Right ventricle myocardium inferior (tissue), 1 donor: ENCODE results near the gene RPS3. TPM values are rescaled to one million over a fixed set of nuclear protein-coding genes. Genes with fewer than 3 reads are reported as not detected.

ENCODE experiments used
- ATAC-seq: fragments of 200-7000 bp; cut with Tn5 transposase; one replicate; pipeline ENCODE4 v1.9.1; 2020; ENCODE audit warnings: mild to moderate bottlenecking, moderate library complexity
- DNase-seq: peaks from one replicate; pipeline ENCODE4 v3.0.0; 2021; ENCODE audit errors: missing footprints
- intact Hi-C: fragments of 100-400 bp; cut with DNase I; formaldehyde crosslinking; loops from one replicate; pipeline ENCODE4 v1.11.0; 2022
- total RNA-seq: library from RNA; stranded (reverse); fragmentation: NEBNext Ultra II Directional; extraction: Animal tissue kit (Norgen Biotek cat#: 25700); gene quantifications from one replicate; pipeline ENCODE4 v1.2.1, GENCODE V29; 2021
- donor health status: DM: no; HTN: yes; CAD: no; lungs with severe emphysema.

RPS3 gene
- total RNA-seq, 1 donor from 2014 or later, result 972 TPM

- intact Hi-C loops, result no loop called here
- DNase-seq (peak; percentile 87), ATAC-seq (peak; percentile 37)
These were observed 30.8 kb downstream of the RPS3 start for GRCh38 chr11:75429902-75430713.

- no peak for ATAC-seq
- intact Hi-C loops, result no loop called here
- DNase-seq, result no peak
These were observed 31.6 kb downstream of the RPS3 start for GRCh38 chr11:75430714-75431532.

- ATAC-seq, result no peak
- intact Hi-C loops, result no loop called here
- no peak for DNase-seq
These were observed 32.5 kb downstream of the RPS3 start for GRCh38 chr11:75431533-75432525.

GRCh38 chr11:75432911-75433321, 33.6 kb downstream of the RPS3 start, which contains the start of gene KLHL35:
Gene KLHL35 (minus strand): TSS chr11:75433203. CDS start chr11:75430629, 2,574 bp downstream.
- intact Hi-C loops, result no loop called here
- no peak for ATAC-seq
- DNase-seq, result no peak

- ATAC-seq (no peak), DNase-seq (no peak)
- intact Hi-C loops, result no loop called here
These were observed 34.1 kb downstream of the RPS3 start for GRCh38 chr11:75433443-75433842.

DNA sequence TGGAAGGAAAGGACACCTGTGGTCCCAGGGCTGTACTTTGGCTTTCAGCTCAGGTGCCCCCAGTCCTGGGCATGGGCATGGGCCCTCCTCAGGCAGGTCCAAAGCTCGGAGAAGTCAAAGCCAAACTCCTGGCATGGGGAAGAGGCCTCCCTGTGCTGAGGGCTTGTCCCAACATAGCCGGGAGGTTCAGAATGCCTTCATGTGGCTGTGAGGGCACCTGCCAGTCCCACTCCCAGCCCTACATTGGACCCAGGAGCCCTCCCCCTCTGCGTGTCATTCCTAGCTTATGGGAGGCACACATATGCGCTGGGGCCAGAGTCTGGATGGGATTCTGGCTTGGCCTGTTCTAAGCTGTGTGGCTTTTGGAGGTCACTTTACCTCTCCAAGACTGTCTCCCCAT, 34.7 kb downstream of the RPS3 start:
- ATAC-seq (no peak), DNase-seq (no peak)
- intact Hi-C loops, result no loop called here

- DNase-seq, result no peak
These were observed 35.7 kb downstream of the RPS3 start for GRCh38 chr11:75434886-75435570.

DNA sequence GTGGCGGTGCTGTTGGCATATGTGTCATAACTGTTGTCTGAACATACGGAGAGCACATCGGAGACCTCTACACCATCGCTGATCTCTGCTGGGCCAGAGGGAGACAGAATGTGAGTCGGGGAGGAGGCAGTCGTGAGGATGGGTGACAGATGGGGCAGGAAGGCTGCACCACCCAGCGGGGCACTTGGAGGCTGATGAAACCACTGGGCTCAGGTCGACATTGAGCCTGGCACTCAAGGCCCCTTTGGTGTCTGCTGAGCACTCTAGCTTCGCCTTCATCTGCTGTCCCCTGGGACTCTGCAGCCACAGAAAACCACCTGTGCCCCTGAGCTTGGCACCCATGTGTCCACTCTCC, 36.2 kb downstream of the RPS3 start:
- intact Hi-C loops, result no loop called here
- ATAC-seq (no peak), DNase-seq (no peak)

More at GRCh38 chr11:75434886-75435570, 35.7 kb downstream of the RPS3 start:
- intact Hi-C loops, result no loop called here
- no peak for ATAC-seq

DNA sequence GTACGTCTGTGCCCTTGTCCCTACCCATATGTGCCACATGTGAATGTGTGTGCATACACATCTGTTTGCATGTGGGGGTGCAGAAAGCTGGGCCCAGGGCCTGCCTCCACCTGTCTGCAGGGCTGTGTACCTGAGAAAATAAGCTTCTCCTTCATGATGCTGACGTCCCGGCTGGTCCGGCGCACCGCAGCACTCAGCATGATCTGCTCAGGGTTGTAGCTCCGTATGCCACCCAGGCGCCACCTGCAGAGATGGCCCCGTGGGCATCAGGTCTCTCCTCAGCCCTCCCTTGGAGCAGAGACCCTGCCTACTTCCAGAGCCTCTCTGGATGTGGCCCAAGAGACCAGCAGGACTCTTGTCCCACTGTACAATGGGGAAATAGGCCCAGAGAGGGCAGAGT, 37.5 kb downstream of the RPS3 start:
- ATAC-seq (no peak), DNase-seq (no peak)
- intact Hi-C loops, result no loop called here

DNA sequence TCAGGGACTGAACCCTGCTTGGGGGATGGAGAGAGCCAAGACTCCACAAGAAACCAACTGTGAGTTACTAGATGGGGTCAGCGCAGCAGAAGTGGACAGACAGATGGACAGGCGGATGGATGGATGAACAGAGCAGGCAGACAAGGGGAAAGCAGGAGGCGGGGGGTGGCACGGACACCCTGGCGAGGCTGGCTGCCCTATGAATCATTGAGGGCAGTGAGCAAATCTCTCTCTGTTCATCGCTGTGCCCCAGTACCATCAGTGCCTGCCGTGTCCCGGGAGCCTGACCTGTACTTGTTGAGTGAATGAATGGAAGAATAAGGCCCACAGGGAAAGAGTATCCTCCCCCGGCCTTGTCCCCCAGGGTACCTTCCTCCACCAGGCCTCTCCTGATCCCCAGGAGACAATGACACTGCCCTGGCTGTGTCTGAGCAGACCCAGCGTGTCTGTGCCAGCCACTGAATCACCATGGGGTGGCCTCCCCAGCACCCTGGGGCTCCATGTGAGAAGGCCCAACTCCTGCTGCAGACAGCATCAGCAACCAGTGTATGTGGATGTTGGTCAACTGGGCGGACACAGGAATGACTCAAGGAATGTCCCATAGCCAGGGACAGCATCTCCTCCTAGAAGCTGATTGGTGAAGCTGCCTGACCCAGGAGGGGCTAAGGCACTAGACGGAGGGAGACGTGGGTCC, 38.8 kb downstream of the RPS3 start:
- intact Hi-C loops, result no loop called here
- ATAC-seq, result no peak
- DNase-seq, result peak; percentile 23

- DNase-seq (no peak), ATAC-seq (no peak)
- intact Hi-C loops, result no loop called here
These were observed 39.7 kb downstream of the RPS3 start for GRCh38 chr11:75439026-75439425.

DNA sequence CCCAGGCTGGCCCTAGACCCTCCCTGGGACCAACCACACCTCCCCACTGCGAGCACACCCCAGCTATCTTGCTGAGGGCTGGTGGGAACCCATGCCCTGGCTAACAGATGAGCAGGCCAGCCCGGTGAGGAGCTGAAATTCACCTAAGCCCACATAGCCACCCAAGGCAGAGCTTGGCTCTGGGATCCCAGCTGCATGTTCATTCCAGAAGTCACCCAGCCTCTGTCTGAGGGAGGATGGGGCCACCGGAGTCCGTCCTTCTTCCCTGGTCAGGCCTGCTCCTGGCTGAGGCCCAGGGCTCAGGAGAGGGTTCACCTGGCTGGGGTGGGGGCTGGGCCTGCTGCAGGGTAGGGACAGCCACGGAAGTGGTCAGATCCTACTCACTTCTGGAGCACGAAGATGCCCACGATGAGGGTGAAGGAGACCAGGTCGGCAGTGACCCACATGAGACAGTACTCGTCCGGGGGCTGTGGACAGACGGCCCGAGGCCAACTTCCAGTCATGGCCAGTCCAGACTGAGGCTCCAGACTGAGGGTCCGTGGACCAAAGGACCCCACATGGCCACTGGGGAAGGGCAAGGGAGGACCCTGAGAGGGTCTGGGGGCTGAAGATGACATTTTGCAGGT, 40.3 kb downstream of the RPS3 start:
- DNase-seq (no peak), ATAC-seq (no peak)

GRCh38 chr11:75440960-75441803, 41.9 kb downstream of the RPS3 start:
- no peak for ATAC-seq
- intact Hi-C loops, result no loop called here
- peak; percentile 60 for DNase-seq

More for the DNA sequence above, 40.3 kb downstream of the RPS3 start:
- intact Hi-C loops, result no loop called here

- ATAC-seq (peak; percentile 69), DNase-seq (peak; percentile 56)
- intact Hi-C loops, result no loop called here
These were observed 42.5 kb downstream of the RPS3 start for GRCh38 chr11:75441804-75442132.

DNA sequence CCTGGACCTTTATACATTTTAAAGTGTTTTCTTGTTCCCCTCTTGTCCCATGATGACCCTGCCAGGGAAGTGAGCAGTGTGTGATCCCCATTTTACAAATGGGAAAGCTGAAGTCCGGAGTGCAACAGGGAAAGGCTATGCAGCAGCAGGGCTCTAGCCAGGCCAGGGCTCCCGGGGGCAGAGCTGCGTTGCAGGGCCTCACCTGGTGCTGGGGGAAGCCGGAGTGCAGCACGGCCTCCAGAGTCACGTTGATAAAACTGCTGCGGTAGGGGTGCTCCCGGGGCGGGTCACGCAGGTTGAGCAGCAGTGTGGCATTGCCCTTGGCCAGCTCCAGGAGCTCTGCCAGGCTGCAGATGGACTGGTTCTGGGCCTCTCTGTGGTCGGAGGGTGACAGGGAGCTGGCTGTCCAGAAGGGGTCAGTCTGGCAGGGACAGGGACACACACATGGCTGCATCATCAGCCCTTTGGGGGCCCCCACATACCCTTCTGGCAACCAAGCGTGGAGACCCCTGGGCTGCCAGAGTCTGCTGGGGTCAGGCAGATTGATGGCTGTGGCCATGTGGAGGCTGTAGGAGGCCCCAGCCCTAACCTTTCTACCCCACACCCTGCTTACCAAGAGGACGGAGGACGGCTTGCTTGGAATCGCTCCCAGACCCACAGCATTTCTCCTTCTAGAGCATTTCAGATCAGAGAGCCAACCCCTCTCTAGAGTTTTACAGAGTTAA, 43.0 kb downstream of the RPS3 start:
- intact Hi-C loops, result no loop called here
- no peak for ATAC-seq
- peak; percentile 62 for DNase-seq

- intact Hi-C loops, result no loop called here
- ATAC-seq (no peak), DNase-seq (peak; percentile 20)
These were observed 43.7 kb downstream of the RPS3 start for GRCh38 chr11:75443043-75443442.
